B cell (primary cell): ENCODE data around the gene SFT2D1.

ENCODE experiments used
- CTCF ChIP-seq: fragments of 200-600 bp; IDR thresholded peaks from one replicate; pipeline ENCODE4 v1.8.0; 2022; ENCODE audit warnings: antibody characterized with exemption, mild to moderate bottlenecking
- EZH2 ChIP-seq: IDR thresholded peaks from 2 replicates; pipeline ENCODE4 v1.6.1; 2012; ENCODE audit warnings: borderline replicate concordance, low read depth, mild to moderate bottlenecking, moderate library complexity, low read length; ENCODE audit not compliant: insufficient read depth, poor library complexity, severe bottlenecking

GRCh38 chr6:166341464-166341863 lies 881 bp downstream of the SFT2D1 start:
- TF ChIP-seq EZH2 (no peak), CTCF (no peak)
